Endothelial cell of umbilical vein (primary cell): ENCODE measurements around the gene GNB1. TPM values are rescaled to one million over a fixed set of nuclear protein-coding genes. Genes with fewer than 3 reads are reported as not detected.

Source experiments
- BruUV-seq: library from RNA; stranded (reverse); fragments of 400-500 nt; replicated peaks from 2 replicates; lab custom pipeline; 2021; lab: Mats Ljungman, UMichigan
- CTCF ChIA-PET: fragments of 300-600, 350-600 bp; sonication (Branson Sonifier 250); formaldehyde crosslinking; loops from one replicate; lab custom pipeline; 2021; ENCODE audit warnings: antibody characterized with exemption, inconsistent platforms; lab: Charles Lee
- POLR2A ChIA-PET: fragments of 300-600, 350-600 bp; sonication (Branson Sonifier 250); formaldehyde crosslinking; loops from one replicate; lab custom pipeline; 2021; ENCODE audit warnings: antibody characterized with exemption, inconsistent platforms; lab: Charles Lee
- DNase-seq: peaks from one replicate; pipeline ENCODE4 v3.0.0-alpha.2; 2011; ENCODE audit warnings: low read depth, low spot score
- FAIRE-seq: peaks from 2 replicates; lab custom pipeline; 2011; peaks lifted over from hg19 to GRCh38; lab: Jason Lieb, UNC
- H2AFZ ChIP-seq: 2 replicates; pipeline ENCODE4 v1.6.0; 2012; ENCODE audit warnings: low read depth, low read length, control low read depth, inconsistent platforms
- H3K27ac ChIP-seq: 2 replicates; pipeline ENCODE4 v1.5.1; 2011; ENCODE audit warnings: low read depth, mild to moderate bottlenecking, control low read depth, low read length, moderate library complexity; ENCODE audit not compliant: insufficient read depth
- H3K27me3 ChIP-seq, 2 experiments: 2 replicates each; pipeline versions ENCODE4 v1.6.0 to v1.6.1; 2011; ENCODE audit warnings: low read length in 2 of 2, mixed read lengths in 1 of 2; ENCODE audit not compliant: control insufficient read depth in 2 of 2, insufficient read depth in 2 of 2
- H3K36me3 ChIP-seq, 2 experiments: 2 replicates in 1 of 2; 3 replicates in 1 of 2; pipeline ENCODE4 v1.5.1; 2011; ENCODE audit warnings: low read length in 2 of 2, mild to moderate bottlenecking in 1 of 2, moderate library complexity in 1 of 2; ENCODE audit not compliant: control insufficient read depth in 2 of 2, insufficient read depth in 2 of 2; ENCODE audit errors: extremely low read depth in 1 of 2
- H3K4me1 ChIP-seq: 3 replicates; pipeline ENCODE4 v1.5.1; 2011; ENCODE audit warnings: mild to moderate bottlenecking, low read length; ENCODE audit not compliant: control insufficient read depth, insufficient read depth; ENCODE audit errors: extremely low read depth
- H3K4me2 ChIP-seq: 2 replicates; pipeline ENCODE4 v1.6.1; 2011; ENCODE audit warnings: low read length, control low read depth, mixed read lengths; ENCODE audit not compliant: insufficient read depth
- H3K4me3 ChIP-seq, 3 experiments: fragments of 200-600 bp in 1 of 3; sonication (generic), shearing (Covaris generic) in 1 of 3; replicated peaks in 1 of 3; 2 replicates each; pipeline ENCODE4 v1.5.1; 2011 to 2016; ENCODE audit warnings: control low read depth in 3 of 3, low read length in 3 of 3, mild to moderate bottlenecking in 2 of 3, inconsistent platforms in 1 of 3, low read depth in 1 of 3, moderate library complexity in 1 of 3; ENCODE audit not compliant: insufficient read depth in 1 of 3
- H3K79me2 ChIP-seq: 2 replicates; pipeline ENCODE4 v1.6.0; 2012; ENCODE audit warnings: low read length, inconsistent platforms; ENCODE audit not compliant: control insufficient read depth, insufficient read depth
- H3K9ac ChIP-seq: replicated peaks from 2 replicates; pipeline ENCODE3; 2011; ENCODE audit warnings: low read length, control low read depth; ENCODE audit not compliant: insufficient read depth; ENCODE audit errors: extremely low read depth
- H3K9me1 ChIP-seq: replicated peaks from 3 replicates; pipeline ENCODE4 v1.6.0; 2011; ENCODE audit warnings: mild to moderate bottlenecking, low read length; ENCODE audit not compliant: control insufficient read depth, insufficient read depth; ENCODE audit errors: extremely low read depth
- H3K9me3 ChIP-seq: replicated peaks from 2 replicates; pipeline ENCODE4 v1.5.1; 2012; ENCODE audit warnings: low read length, inconsistent platforms; ENCODE audit not compliant: control insufficient read depth, insufficient read depth
- H4K20me1 ChIP-seq: replicated peaks from 2 replicates; pipeline ENCODE3; 2011; ENCODE audit warnings: mild to moderate bottlenecking, low read length; ENCODE audit not compliant: control insufficient read depth, insufficient read depth; ENCODE audit errors: extremely low read depth
- EZH2 ChIP-seq: IDR thresholded peaks from 2 replicates; pipeline ENCODE4 v1.6.1; 2012; ENCODE audit warnings: borderline replicate concordance, low read depth, mild to moderate bottlenecking, moderate library complexity, low read length, inconsistent platforms; ENCODE audit not compliant: severe bottlenecking
- FOS ChIP-seq: IDR thresholded peaks from 2 replicates; pipeline ENCODE4 v1.6.1; 2011; ENCODE audit warnings: mild to moderate bottlenecking, low read length, moderate library complexity, borderline replicate concordance; ENCODE audit not compliant: insufficient read depth
- GATA2 ChIP-seq: IDR thresholded peaks from 2 replicates; pipeline ENCODE4 v1.7.0; 2011; ENCODE audit warnings: low read depth, mild to moderate bottlenecking, moderate library complexity, mixed read lengths, low read length; ENCODE audit not compliant: insufficient read length, insufficient read depth
- JUN ChIP-seq: IDR thresholded peaks from 2 replicates; pipeline ENCODE4 v1.6.1; 2011; ENCODE audit warnings: borderline replicate concordance, low read depth; ENCODE audit not compliant: insufficient read length, insufficient read depth
- MAX ChIP-seq: IDR thresholded peaks from 2 replicates; pipeline ENCODE4 v1.6.1; 2011; ENCODE audit not compliant: insufficient read depth, insufficient read length
- MYC ChIP-seq: IDR thresholded peaks from one replicate; pipeline ENCODE4 v1.6.1; 2011; ENCODE audit warnings: mild to moderate bottlenecking, low read depth, low read length
- POLR2A ChIP-seq: IDR thresholded peaks from 2 replicates; pipeline ENCODE4 v1.6.1; 2012; ENCODE audit warnings: low read depth, mild to moderate bottlenecking, control low read depth, low read length
- POLR2AphosphoS5 ChIP-seq: IDR thresholded peaks from 2 replicates; pipeline ENCODE4 v1.6.1; 2012; ENCODE audit warnings: low read depth, mild to moderate bottlenecking, control low read depth, low read length, moderate library complexity; ENCODE audit not compliant: insufficient read depth
- dilution Hi-C: fragments of 300-500 bp; cut with MboI; formaldehyde crosslinking; loops from one replicate; pipeline ENCODE4 v1.15.0; 2019; ENCODE audit warnings: low sequenced_read_pairs; ENCODE audit not compliant: extremely low pct_ligation_motif_present
- intact Hi-C: fragments of 100-400 bp; cut with micrococcal nuclease; formaldehyde crosslinking; loops from one replicate; pipeline ENCODE4 v1.10.0; 2022
- polyA plus RNA-seq, 4 experiments: library from polyadenylated mRNA; depleted of rRNA in 3 of 4; stranded (reverse) in 3 of 4; unstranded in 1 of 4; fragments of >200 nt; gene quantifications; 2 replicates each; pipeline versions ENCODE4 v1.2.1 to v1.2.3, GENCODE V29; 2011 to 2012; ENCODE audit warnings: missing spikeins in 1 of 4
- total RNA-seq: library from RNA; stranded (reverse); gene quantifications from 2 replicates; pipeline ENCODE4 v1.2.3, GENCODE V29; 2021
- TF ChIP-seq, protein P1 (sequence below), 2 donors: IDR thresholded peaks; 1 replicate in 1 of 2; 2 replicates in 1 of 2; pipeline ENCODE4 v1.5.1; 2011; ENCODE audit warnings: low read length in 2 of 2, mild to moderate bottlenecking in 2 of 2, moderate library complexity in 2 of 2, control low read depth in 1 of 2, inconsistent platforms in 1 of 2, low read depth in 1 of 2; ENCODE audit not compliant: insufficient read depth in 1 of 2; ENCODE audit errors: extremely low read depth in 1 of 2

The GNB1 gene
- total and polyA plus RNA-seq, 2 donors (not counting 3 experiments of a cell fraction or from before 2014, with no cell fraction given): 501 to 529 TPM

DNA sequence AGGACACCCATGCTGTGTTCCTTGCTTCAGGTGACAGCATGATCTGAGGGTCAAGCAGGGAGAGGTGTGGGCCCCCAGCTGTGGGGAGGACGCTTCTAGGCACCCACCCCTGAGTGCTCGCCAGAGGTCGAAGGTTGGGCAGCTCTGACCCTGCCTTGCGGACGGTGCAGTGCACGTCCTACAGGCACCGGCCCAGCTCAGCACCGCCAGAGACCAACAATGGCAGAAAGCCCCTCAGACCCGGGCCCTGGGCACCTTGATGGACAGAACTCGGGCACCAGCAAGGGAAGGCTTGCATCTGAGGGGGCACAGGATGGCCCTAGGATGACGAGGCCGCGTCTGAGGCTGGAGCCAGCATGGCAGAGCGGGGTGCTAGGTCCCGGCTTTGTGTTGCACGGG lies 137.3 kb downstream of the GNB1 start:
- Histone ChIP-seq H3K4me3 (no peak overlapping the region), H3K9me3 (no peaks in the 10 kb centered on the region), H3K27me3 (no peaks in the 10 kb centered on the region), H2AFZ (no peak overlapping the region), H3K79me2 (peaks cover 2% of the 10 kb centered on the region), H3K4me2 (no peak overlapping the region), H3K36me3 (peaks cover 4 to 32% of the 10 kb centered on the region in 2 experiments), H3K9me1 (no peaks in the 10 kb centered on the region), H3K4me1 (no peaks in the 10 kb centered on the region), H3K27ac (no peak overlapping the region), H4K20me1 (no peaks in the 10 kb centered on the region), H3K9ac (no peak overlapping the region)
- BruUV-seq: no TSS peak
- TF ChIP-seq EZH2: no peak
- no peak for TF ChIP-seq FOS
- TF ChIP-seq, protein P1, sequence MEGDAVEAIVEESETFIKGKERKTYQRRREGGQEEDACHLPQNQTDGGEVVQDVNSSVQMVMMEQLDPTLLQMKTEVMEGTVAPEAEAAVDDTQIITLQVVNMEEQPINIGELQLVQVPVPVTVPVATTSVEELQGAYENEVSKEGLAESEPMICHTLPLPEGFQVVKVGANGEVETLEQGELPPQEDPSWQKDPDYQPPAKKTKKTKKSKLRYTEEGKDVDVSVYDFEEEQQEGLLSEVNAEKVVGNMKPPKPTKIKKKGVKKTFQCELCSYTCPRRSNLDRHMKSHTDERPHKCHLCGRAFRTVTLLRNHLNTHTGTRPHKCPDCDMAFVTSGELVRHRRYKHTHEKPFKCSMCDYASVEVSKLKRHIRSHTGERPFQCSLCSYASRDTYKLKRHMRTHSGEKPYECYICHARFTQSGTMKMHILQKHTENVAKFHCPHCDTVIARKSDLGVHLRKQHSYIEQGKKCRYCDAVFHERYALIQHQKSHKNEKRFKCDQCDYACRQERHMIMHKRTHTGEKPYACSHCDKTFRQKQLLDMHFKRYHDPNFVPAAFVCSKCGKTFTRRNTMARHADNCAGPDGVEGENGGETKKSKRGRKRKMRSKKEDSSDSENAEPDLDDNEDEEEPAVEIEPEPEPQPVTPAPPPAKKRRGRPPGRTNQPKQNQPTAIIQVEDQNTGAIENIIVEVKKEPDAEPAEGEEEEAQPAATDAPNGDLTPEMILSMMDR (IDR thresholded peaks at IDR 0.05; ENCODE audit: extremely low read depth in 1 of 2, insufficient read depth in 1 of 2, low read depth in 1 of 2, low read length in 2 of 2): no peak
- no peak for TF ChIP-seq POLR2A
- TF ChIP-seq POLR2AphosphoS5: no peak
- no peak for TF ChIP-seq JUN
- TF ChIP-seq MAX: no peak
- TF ChIP-seq MYC: no peak
- no peak for TF ChIP-seq GATA2
- dilution Hi-C loops (no loop called here), intact Hi-C loops (no loop called here)
- POLR2A ChIA-PET: no interaction called here
- FAIRE-seq: no peak
- no peak for DNase-seq
- CTCF ChIA-PET: no interaction called here
